Prostate gland (tissue), 1 donor: ENCODE measurements around the gene SFRP2.

Experiments used
- POLR2A ChIP-seq: fragments of 450-650 bp; IDR thresholded peaks from one replicate; pipeline ENCODE4 v1.6.1; 2016; ENCODE audit warnings: antibody characterized with exemption, mild to moderate bottlenecking
- POLR2AphosphoS5 ChIP-seq: sonication (generic); formaldehyde crosslinking; IDR thresholded peaks from one replicate; pipeline ENCODE4 v1.6.1; 2017; ENCODE audit warnings: antibody characterized with exemption

DNA sequence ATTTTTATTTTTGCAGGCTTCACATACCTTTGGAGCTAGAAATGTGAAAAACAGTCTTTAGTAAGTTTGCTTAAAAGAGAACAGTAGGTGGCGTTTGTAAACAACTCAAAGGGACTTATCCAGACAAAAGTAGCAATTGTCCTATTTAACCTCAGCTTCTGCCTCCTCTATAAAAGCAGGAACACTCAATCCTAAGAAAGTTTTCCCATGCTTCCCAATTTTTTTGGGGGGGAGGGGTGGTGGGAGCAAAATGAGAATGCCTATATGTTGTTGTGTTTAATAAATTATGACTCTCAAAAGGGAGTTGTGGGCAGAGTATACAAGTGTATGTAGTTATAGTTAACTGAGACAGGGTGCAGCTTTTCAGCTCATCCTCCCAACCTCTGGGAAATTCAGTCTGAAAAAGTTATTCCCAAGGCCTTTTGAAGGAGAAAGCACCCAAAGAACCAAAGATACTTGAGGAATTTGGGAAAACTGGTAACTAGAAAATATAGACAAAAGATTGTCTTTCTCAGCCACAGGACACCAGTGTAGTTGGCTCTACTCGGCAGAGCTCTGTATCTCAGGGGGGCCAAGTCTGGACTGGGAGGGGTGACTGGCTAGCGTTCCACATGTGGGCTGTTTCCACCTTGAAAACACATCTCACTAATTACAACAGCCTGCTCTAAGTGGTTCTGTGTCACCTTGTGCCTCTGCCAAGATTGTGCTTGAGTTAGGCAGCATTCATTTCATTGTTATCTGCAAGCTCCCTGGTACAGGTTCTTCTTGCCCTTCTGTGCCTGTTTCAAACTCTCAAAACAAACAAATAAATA is 2.8 kb downstream of the SFRP2 start:
- TF ChIP-seq POLR2AphosphoS5 = no peak
- no peak for TF ChIP-seq POLR2A
